CD4-positive, alpha-beta T cell treated with Interleukin-15 for 4 hours (primary cell): ENCODE data around the gene SRR.
A peak's percentile ranks its signal among the peaks of the same experiment; 100 is the strongest.
"Not testable (repeated sequence)": the region's sequence is repeated elsewhere in the genome, so short reads cannot be mapped to it uniquely, and the experiment has no call there.

Experiments
- DNase-seq: peaks from one replicate; pipeline ENCODE4 v3.0.0-alpha.2; 2020; ENCODE audit warnings: low spot score

SRR gene

GRCh38 chr17:2303204-2304188 lies at the start of gene SRR, which contains the start of gene SMG6:
TSS of gene SRR (plus strand) at chr17:2303950. CDS start at chr17:2315561, 11,611 bp downstream.
TSS of gene SMG6 (minus strand) at chr17:2303785. CDS start at chr17:2303720, 65 bp downstream.
- DNase-seq: peak; percentile 95

DNA sequence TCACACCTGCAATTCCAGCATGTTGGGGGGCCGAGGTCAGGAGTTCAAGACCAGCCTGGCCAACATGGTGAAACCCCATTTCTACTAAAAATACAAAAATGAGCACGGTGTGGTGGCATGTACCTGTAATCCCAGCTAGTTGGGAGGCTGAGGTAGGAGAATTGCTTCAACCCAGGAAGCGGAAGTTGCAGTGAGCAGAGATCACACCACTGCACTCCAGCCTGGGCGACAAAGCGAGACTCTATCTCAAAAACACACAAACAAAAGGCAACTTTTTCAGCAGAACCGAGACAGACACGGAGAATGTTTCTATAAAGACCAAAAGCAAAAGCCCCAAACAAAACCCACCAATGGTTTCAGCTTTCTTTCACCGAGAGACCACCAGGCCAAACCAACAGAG lies 44.9 kb upstream of the SRR start:
- not testable (repeated sequence) for DNase-seq

DNA sequence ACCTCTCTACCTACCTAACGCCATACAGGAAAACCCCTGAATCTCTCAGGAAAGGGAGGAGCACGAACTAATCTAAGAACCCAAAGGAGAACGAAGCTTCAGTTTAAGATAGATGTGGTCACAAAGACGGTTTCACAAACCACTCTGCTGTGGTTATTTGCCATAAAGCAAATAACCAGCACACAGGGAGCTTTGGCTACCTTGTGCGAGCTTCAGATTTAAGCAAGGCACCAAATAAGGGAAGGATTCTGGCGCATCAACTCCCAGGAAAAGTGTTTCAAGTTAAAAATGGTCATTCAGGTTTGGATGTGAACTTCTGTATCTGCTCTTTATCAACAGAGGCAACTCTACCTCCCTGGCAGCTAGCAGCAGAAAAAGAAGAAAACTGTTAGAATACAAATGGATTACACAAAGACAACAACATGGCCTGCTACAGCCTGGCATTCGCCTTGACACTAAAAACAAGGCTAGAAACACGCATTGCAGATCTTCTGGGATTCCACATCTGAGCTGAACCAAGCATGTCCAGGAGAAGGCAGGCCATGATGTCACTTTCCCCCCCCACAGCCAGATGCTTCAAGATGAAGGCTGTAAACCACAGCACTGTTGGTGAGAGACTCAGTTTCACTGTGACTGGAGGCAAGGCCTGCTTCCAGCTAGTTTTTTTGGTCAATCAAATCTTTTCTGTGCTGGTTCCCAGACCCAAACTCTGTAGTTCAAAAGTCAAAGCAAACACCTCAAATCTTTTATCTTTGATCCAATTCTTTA lies 43.8 kb upstream of the SRR start:
- peak; percentile 53 for DNase-seq

GRCh38 chr17:2262135-2262587 lies 41.6 kb upstream of the SRR start:
- no peak for DNase-seq

- no peak for DNase-seq
Observed at GRCh38 chr17:2263183-2264066, 40.3 kb upstream of the SRR start.

- DNase-seq: no peak
Observed at GRCh38 chr17:2264067-2264860, 39.5 kb upstream of the SRR start.

DNA sequence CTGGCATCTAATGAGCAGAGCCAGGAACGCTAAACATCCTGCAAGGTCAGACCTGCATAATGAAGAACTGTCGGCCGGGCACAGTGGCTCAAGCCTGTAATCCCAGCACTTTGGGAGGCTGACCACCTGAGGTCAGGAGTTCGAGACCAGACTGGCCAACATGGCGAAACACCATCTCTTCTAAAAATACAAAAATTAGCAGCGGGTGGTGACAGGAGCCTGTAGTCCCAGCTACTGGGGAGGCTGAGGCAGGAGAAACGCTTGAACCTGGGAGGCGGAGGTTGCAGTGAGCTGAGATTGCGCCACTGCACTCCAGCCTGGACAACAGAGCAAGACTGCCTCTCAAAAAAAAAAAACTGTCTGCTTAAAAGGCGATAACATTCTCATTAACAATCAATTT lies 38.6 kb upstream of the SRR start:
- not testable (repeated sequence) for DNase-seq

DNA sequence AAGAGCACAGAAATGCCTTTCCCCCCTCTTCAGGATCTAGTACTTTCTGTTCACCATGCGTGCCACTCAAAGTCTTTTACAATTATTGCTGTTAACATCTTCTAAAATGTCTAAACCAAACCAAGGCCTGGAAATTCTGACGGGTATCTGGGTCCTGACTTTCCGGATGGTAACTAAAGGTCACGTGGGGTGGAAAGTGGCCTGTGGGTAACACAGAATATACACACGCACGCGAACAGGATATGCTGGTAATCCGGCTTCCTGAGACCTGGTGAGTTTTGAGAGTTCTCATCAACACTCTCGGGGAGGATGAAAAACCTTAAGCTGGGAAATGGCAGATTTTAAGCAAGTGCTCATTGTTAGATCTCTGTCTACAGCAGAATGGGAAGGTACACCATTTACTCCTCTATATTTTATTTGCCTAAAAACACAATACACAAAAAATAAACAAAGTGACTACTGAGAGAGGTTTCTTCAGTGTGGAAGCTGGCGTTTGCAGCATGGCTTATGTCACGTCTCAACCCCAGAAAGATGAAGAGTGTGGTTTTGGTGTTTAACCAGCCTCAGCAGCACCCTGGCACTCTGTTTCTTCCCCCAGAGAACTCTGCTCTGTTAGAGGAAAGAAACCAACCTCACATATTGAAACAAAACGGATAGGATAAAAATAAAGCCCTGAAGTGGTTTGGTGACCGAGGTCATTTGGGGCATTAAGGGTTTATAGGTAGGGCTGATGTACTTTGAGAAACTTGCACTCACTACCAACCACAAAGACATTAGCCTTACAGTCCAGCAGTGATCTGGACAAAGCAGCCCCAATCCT lies 37.5 kb upstream of the SRR start:
- peak; percentile 83 for DNase-seq

DNA sequence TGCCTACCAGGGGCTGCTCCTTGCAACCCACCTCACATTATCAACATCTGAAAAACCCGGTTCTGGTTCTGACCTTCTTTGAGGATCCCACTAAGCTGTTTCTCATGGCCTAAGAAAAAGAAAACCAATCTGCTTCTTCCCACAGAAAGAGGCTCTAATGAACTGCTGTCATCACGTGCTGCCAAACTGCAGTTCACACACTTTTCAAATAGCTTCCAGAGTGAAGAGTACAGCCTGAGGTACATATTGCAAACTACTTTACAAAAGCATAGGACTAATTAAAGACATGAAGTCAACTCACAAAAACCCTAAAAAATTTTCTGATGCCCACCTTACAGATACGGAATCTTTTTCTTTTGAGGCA lies 36.9 kb upstream of the SRR start:
- DNase-seq: no peak

DNA sequence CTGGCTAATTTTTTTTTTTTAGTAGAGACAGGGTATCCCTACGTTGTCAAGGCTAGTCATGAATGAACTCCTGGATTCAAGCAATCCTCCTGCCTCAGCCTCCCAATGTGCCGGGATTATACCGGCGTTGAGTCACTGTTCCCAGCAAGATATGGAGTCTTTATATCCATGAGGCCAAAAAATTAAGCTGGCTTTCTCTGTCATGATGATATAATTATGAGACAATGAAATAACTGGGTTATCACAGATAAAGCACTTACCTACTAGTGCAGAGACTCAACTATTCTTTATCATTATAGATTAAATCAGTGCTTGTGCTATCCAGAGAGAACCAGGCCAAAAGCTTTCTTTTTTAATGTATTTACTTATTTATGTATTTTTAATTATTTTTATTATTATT lies 36.4 kb upstream of the SRR start:
- no peak for DNase-seq

DNA sequence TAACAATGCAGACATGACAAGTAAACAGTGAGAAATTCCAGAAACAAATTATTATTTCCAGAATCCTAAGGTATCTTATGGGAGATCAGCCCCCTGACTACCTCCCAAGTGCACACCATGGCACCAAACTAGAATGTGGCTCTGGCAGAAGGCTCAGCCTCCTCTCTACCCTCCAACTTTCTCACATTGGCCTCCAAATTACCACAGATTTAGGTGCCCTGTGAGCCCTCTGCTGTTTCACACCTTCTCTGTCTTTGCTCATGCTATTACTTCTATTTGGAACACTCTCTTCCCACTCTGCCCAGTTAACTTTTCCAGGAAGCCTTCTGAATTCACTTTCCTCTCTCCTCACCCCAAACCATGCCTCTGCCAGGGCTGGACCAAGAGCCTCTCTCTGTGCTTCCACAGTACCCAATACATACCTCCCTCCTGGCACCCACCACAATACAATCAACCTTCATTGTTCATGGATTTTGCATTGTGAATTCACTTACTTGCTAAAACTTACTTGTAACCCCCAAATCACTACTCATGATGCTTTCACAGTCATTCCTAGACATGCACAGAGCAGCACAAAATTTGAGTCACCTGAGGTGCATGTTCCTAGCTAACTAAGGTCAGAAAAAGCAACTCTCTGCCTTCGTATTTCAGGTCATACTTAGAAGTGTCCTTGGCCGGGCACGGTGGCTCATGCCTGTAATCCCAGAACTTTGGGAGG lies 31.6 kb upstream of the SRR start:
- no peak for DNase-seq

DNA sequence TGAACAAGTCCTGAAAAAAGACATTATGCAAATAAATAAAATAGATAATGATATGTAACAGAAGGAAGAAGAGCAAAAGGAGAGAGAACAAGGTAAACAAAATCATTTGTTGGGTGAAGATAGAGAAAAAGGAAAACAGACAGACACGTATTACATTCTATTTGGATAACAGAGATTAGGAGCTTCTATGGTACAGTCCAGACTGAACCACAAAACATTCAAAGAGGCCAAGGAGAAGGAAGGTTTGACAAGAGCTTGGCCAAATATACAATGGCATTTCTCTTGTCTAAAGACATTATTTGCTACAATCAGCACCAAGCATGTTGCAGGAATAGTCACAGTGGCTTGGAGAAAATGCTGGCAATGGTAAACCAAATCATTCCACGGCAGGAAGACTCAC lies 29.3 kb upstream of the SRR start:
- DNase-seq: no peak

DNA sequence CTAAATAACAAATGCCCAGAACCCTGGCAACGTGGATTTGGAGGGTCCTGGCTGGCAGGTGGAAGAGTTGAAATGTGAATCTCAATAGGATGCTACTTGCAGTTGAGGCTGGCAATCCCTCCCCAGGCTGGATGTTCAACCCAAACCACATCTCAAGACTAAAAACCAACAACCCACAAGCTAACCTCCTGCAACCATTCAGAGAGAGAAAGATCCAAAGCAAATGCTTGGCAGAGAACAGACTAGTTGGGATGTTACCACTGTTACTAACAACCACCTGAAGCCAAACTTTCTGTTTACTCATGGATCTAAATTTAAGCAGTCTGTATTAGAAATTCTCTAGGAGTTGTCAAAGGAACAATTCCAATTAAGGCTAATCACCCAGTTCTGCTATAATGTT lies 28.0 kb upstream of the SRR start:
- no peak for DNase-seq

- no peak for DNase-seq
Observed at GRCh38 chr17:2277429-2278170, 26.1 kb upstream of the SRR start.

DNA sequence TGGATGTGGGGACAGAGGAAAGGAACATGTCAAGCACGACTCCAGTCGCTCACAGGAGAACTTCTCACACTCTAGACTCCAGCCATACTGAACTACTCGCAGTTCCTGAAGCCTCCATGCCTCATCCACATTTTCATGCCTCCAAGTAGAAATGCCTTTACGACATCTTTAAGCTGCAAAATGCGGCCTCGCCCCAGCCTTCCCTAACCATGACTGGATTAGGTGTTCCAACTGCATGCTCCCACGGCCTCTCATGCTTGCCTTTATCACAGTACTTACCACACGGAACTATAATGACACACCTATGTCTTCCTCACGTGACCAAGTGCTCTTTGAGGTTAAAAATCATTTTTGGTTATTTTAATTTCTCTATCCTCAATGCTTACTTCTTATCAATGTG lies 24.0 kb upstream of the SRR start:
- DNase-seq: no peak

GRCh38 chr17:2282297-2282873 lies 21.4 kb upstream of the SRR start:
- peak; percentile 62 for DNase-seq

DNA sequence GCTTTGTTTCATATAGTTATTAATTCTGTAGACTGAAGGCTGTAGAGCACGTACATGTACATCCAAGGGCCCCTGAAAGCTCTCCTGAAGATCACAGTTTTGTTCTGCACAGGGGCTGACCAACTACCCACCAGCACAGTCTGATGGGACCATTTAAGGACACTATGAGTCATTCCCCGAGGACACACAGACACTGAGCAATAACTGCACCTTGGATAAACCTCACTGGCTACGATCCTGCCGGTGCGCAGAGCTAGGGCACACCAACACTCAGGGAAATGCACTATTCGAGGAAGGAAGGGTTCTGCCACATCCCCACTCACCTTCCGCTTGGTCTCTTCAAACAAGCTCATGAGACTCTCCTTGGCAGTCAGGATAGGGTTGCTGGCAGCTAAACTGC lies 20.4 kb upstream of the SRR start:
- DNase-seq: no peak

DNA sequence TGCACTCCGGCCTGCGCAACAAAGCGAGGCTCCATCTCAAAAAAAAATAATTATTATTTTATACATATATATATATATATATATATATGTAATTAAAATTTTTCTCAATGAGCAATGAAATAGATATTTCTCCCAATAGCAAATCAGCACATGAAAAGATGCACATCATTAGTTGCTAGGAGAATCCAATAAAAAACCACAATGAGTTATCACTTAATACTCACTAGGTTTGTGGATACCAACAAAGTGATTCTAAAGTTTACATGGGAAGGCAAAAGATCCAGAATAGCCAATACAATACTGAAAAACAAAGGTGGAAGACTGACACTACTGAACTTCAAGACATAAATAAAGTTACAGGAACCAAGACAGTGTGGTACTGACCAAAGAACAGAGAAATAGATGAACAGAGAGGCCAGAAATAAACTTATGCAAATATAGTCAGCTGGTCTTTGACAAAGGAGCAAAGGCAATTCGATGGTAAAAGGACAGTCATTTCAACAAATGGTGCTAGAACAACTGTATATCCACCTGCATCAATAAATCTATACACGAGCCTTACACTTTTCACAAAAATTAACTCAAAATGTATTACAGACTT lies 13.8 kb upstream of the SRR start:
- no peak for DNase-seq
